Activated naive CD8-positive, alpha-beta T cell treated with anti-CD3 and anti-CD28 coated beads for 36 hours (primary cell): Measurements from ENCODE around the gene ZNF850. TPM values are rescaled to one million over a fixed set of nuclear protein-coding genes. Genes with fewer than 3 reads are reported as not detected.
A peak's percentile ranks its signal among the peaks of the same experiment; 100 is the strongest.
"Not testable (repeated sequence)": the region's sequence is repeated elsewhere in the genome, so short reads cannot be mapped to it uniquely, and the experiment has no call there.

Source experiments
- DNase-seq: peaks from one replicate; pipeline ENCODE4 v3.0.0; 2021
- H3K27ac Mint-ChIP-seq: one replicate; pipeline ENCODE4 v1.8.0; 2022; ENCODE audit warnings: mild to moderate bottlenecking, moderate library complexity, mixed read lengths
- H3K27me3 Mint-ChIP-seq: one replicate; pipeline ENCODE4 v1.8.0; 2022; ENCODE audit warnings: mild to moderate bottlenecking, mixed read lengths
- H3K36me3 Mint-ChIP-seq: one replicate; pipeline ENCODE4 v1.8.0; 2021; ENCODE audit warnings: mild to moderate bottlenecking, mixed read lengths
- H3K4me1 Mint-ChIP-seq: one replicate; pipeline ENCODE4 v1.8.0; 2021; ENCODE audit warnings: mixed read lengths
- H3K4me3 Mint-ChIP-seq: one replicate; pipeline ENCODE4 v1.8.0; 2022; ENCODE audit warnings: mild to moderate bottlenecking, moderate library complexity, mixed read lengths
- H3K9me3 Mint-ChIP-seq: one replicate; pipeline ENCODE4 v1.8.0; 2022; ENCODE audit warnings: mixed read lengths
- total RNA-seq, 2 experiments: library from RNA; stranded (reverse); gene quantifications; one replicate each; pipeline ENCODE4 v1.2.3, GENCODE V29; 2021

Gene ZNF850
- 10 to 100 TPM; 10.6 to 13.6 TPM for total RNA-seq

DNA sequence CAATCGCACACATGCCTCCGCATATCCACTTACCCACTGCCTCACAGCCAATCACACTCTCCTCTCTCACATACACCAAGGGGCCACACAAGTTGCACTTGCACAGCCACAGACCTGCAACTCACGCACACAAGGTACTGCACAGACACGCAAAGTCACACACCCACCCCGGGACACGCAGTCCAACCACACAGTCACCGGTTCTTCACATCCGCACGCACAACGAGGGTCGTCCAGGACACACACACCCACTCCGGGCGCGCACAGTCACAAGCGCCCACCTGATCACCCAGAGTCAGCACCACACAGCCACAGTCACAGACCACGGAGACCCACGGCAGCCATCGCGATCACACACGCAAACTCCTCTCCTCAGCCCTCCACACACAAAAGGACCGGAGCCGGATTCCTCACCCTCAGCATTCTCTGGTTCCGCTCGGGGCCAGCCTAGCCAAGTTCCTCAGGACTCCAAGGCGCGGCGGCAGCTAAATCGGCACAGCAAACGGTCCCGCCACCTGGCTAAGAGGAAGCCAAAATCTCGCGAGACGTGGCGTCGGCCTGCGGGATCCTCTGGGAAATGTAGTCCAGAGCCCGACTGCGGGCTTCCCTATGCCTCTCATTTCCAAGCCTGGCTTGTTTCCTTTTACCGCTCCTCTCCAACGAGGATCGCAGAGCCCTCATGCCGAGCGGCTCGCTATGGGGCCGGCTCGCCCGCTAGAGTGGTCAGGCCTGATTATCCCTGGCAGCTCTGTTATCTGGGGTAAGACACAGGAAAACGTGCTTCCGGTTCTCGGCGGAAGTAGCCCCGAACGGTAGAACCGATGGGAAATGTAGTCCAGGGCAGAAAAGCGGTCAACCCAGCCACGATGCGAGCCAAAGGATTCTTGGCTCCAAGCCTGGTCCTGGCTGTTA, at the start of gene ZNF850:
Gene ZNF850, minus strand, starts transcription at position 497 of the 912 bp plus-strand sequence. CDS start 10,201 bp downstream, outside the sequence.
- Mint-ChIP-seq H3K36me3 (peaks cover 77% of the 10 kb centered on the region), H3K27me3 (no peaks in the 10 kb centered on the region), H3K4me1 (peaks cover 19% of the 10 kb centered on the region), H3K27ac (peak within 1 kb of the TSS; percentile 93), H3K9me3 (peaks cover 23% of the 10 kb centered on the region), H3K4me3 (peak within 1 kb of the TSS; percentile 98)
- peak; percentile 90 for DNase-seq

DNA sequence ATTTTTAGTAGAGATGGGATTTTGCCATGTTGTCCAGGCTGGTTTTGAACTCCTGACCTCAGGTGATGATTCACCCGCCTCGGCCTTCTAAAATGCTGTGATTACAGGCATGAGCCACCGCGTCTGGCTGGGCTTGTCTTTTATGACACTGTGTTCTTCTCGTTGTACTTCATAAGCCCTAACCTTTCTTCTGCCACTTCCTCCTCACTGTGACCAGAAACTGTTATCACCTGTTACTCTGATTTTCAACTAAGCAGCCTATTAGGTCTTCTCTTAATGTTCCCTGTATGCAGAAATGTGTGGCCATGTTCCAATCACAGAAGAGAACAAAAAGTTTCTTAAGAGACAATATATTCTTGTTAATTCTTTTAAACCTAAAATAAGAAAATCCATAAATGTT, 49.2 kb upstream of the ZNF850 start:
- H3K9me3 Mint-ChIP-seq = peaks cover 58% of the 10 kb centered on the region
- H3K27me3 Mint-ChIP-seq = no peaks in the 10 kb centered on the region
- H3K4me1 Mint-ChIP-seq = no peaks in the 10 kb centered on the region

GRCh38 chr19:36819130-36819630, 46.6 kb upstream of the ZNF850 start:
- Mint-ChIP-seq H3K27ac (no peak overlapping the region), H3K27me3 (no peaks in the 10 kb centered on the region), H3K4me3 (no peak overlapping the region), H3K36me3 (peaks cover 91% of the 10 kb centered on the region), H3K9me3 (peaks cover 45% of the 10 kb centered on the region), H3K4me1 (no peaks in the 10 kb centered on the region)
- no peak for DNase-seq

More for the DNA sequence above, 49.2 kb upstream of the ZNF850 start:
- peaks cover 92% of the 10 kb centered on the region for H3K36me3 Mint-ChIP-seq
- no peak overlapping the region for H3K27ac Mint-ChIP-seq
- no peak for DNase-seq
- H3K4me3 Mint-ChIP-seq = no peak overlapping the region

GRCh38 chr19:36807029-36807428, 34.4 kb upstream of the ZNF850 start:
- H3K4me1 Mint-ChIP-seq = no peaks in the 10 kb centered on the region
- peaks cover 53% of the 10 kb centered on the region for H3K9me3 Mint-ChIP-seq

DNA sequence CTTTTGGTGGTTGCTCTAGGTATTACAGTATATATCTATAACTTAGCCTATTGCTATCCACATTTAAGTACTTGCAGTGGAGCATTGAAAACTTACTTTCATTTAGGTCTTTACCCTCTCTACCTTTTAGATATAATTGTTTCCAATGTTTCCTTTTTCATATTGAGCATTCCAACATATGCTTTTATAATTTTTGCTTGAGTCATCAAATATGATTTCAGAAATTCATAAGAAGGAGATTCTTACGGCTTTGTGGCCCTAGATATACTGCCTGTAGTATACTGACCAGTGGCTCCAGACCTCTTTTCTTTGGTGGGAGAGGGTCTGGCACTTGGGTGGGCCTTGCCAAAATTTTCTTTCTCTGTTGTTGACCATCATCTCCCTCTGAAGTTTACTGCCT, 32.8 kb upstream of the ZNF850 start:
- Mint-ChIP-seq H3K27ac (no peak overlapping the region), H3K27me3 (no peaks in the 10 kb centered on the region), H3K4me1 (no peaks in the 10 kb centered on the region)

More at GRCh38 chr19:36807029-36807428, 34.4 kb upstream of the ZNF850 start:
- DNase-seq = no peak
- no peaks in the 10 kb centered on the region for H3K27me3 Mint-ChIP-seq
- H3K27ac Mint-ChIP-seq = no peak overlapping the region
- peaks cover 81% of the 10 kb centered on the region for H3K36me3 Mint-ChIP-seq
- no peak overlapping the region for H3K4me3 Mint-ChIP-seq

DNA sequence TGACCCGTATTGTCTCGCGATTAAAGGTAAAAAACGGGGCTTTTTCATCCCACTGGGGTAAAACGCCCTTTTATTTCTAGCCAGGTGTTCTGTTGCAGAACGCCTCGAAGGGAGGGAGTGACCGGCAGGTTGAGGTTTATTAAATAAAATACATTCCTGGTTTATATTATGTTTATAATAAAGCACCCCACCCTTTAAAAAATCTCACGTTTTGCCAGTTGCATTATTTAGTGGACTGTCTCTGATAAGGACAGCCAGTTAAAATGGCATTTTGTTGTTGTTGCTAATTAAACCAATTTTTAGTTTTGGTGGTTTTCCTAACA, 25.1 kb upstream of the ZNF850 start:
- Mint-ChIP-seq H3K4me3 (peak overlapping the region; percentile 89), H3K4me1 (peaks cover 6% of the 10 kb centered on the region), H3K27me3 (no peaks in the 10 kb centered on the region), H3K9me3 (peaks cover 37% of the 10 kb centered on the region), H3K36me3 (peaks cover 59% of the 10 kb centered on the region), H3K27ac (peak overlapping the region; percentile 97)
- no peak for DNase-seq

More for the DNA sequence above, 32.8 kb upstream of the ZNF850 start:
- DNase-seq = no peak
- peaks cover 48% of the 10 kb centered on the region for H3K9me3 Mint-ChIP-seq
- H3K36me3 Mint-ChIP-seq = peaks cover 81% of the 10 kb centered on the region
- H3K4me3 Mint-ChIP-seq = no peak overlapping the region

DNA sequence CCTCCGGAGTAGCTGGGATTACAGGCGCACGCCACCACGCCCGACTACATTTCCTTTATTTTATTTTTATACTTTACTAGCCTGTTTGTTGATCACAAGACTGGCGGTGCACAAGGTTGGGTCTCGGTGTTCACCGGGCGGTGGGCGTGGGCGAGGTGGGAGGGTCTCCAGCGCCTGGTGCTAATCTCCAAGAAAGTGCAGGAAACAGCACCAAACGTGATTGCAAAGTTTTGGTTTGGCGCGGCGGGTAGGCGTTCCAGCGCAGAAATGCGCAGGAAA, 24.0 kb upstream of the ZNF850 start:
- H3K4me3 Mint-ChIP-seq = peak overlapping the region; percentile 89
- peaks cover 56% of the 10 kb centered on the region for H3K36me3 Mint-ChIP-seq
- H3K4me1 Mint-ChIP-seq = peaks cover 6% of the 10 kb centered on the region
- H3K27ac Mint-ChIP-seq = peak overlapping the region; percentile 97
- peaks cover 9% of the 10 kb centered on the region for H3K27me3 Mint-ChIP-seq
- no peak for DNase-seq
- peaks cover 43% of the 10 kb centered on the region for H3K9me3 Mint-ChIP-seq

DNA sequence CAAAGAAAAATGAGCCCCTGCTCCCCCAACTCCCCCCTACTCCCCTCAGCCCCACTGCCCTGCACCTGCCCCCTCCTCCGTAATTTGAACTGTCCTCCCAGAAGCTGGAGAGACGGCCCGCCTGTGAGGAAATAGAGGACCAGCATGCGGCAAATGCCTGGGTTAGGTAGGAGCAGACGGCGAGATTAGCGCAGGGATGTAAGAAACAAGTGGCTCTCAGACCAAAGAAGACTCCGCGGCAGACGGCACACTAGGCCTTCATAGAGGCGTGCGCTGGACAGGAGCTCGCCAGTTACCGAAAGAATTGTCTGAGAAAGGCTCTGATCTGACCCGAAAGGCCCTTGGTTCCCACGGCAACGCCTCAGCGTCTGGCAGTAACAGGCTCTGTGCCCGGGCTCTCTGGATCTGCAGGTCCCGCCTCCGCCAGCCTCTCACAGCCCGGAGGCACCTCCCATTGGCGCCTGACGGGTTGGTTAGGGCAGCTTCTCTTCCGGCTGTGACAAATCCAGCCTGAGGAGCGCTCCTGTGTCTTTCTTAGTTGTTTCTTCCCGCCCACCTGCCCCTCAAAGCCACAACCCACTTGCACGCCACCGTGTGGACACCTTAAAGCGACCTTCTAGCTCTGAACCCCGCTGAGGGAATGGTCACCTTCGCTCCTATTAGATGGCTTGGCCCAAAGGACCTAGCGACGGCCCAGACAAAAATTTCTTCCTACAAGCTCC, 19.0 kb upstream of the ZNF850 start:
- peaks cover 15% of the 10 kb centered on the region for H3K27me3 Mint-ChIP-seq
- H3K4me1 Mint-ChIP-seq, H3K27ac Mint-ChIP-seq: not testable (repeated sequence)
- DNase-seq = peak; percentile 21
- H3K36me3 Mint-ChIP-seq = peaks cover 21% of the 10 kb centered on the region
- peaks cover 52% of the 10 kb centered on the region for H3K9me3 Mint-ChIP-seq
- H3K4me3 Mint-ChIP-seq = peak overlapping the region; percentile 15

DNA sequence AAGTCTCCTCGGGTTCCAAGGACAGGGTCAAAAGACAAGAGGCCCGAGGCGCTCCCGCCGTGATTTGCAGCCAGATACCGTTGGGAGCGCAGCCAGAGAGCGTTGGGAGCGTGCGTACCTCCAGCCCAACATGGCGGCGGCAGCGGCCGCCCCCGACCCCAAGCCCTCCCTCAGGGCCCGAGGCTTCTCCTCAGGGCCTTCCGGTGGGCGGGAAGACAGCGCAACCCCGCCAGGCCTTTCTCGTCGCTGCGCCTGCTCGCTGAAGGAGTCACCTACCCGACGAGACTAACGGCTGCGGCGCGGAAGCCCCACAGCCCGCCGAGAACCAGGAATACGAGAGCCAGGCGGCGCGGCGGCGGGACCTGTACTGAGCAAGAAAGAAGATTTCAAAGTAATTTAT, 3.2 kb upstream of the ZNF850 start:
- H3K9me3 Mint-ChIP-seq = peaks cover 32% of the 10 kb centered on the region
- H3K27ac Mint-ChIP-seq = no peak overlapping the region
- DNase-seq = peak; percentile 9
- H3K4me3 Mint-ChIP-seq = no peak overlapping the region
- H3K27me3 Mint-ChIP-seq = no peaks in the 10 kb centered on the region
- peaks cover 18% of the 10 kb centered on the region for H3K4me1 Mint-ChIP-seq
- peaks cover 70% of the 10 kb centered on the region for H3K36me3 Mint-ChIP-seq

GRCh38 chr19:36773223-36773579, 594 bp upstream of the ZNF850 start:
- Mint-ChIP-seq H3K36me3 (peaks cover 79% of the 10 kb centered on the region), H3K4me1 (peaks cover 19% of the 10 kb centered on the region), H3K9me3 (peaks cover 26% of the 10 kb centered on the region), H3K27me3 (no peaks in the 10 kb centered on the region), H3K27ac (peak overlapping the region; percentile 93), H3K4me3 (peak overlapping the region; percentile 98)
- no peak for DNase-seq

DNA sequence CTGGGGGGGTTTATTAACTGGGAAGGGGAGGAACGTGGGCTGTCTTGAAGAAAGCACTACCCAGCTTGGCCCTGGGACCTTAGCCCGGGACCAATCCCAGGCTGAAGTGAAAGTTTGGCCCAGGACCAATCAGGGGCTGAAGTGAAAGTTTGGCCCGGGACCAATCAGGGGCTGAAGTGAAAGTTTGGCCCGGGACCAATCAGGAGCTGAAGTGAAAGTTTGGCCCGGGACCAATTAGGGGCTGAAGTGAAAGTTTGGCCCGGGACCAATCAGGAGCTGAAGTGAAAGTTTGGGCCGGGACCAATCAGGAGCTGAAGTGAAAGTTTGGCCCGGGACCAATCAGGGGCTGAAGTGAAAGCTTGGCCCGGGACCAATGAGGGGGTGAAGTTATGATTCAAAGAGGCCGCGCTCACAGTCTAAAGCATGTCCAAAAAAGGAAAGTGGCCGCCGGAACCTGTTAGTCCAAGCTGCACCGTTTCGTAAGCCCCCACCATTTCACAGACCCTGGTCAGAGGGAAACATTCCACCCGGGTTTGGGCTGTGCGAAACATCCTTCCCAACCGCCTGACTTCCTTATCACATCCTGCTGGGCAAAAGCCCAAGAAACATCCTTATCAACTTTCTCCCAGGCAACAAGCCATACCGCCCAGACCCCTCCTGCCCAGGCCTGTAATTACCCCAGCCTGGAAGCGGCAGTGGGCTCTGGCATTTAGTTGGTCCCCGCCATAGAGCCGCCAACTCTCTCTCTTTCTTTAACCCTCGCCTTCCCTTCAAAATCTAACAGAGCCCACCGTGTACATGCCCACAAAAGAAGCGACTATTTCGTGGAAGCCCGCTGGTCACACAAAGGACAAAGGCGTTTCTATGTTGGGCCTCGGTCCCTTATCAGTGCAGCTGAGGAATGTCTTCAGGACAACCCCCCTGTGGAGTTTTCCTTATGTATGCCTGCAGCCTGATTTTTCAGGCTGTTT, 1.1 kb downstream of the ZNF850 start:
- Mint-ChIP-seq H3K4me3 (peak overlapping the region; percentile 98), H3K9me3 (peaks cover 23% of the 10 kb centered on the region), H3K4me1 (peaks cover 19% of the 10 kb centered on the region), H3K36me3 (peaks cover 77% of the 10 kb centered on the region), H3K27ac (peak overlapping the region; percentile 93), H3K27me3 (no peaks in the 10 kb centered on the region)
- DNase-seq = peak; percentile 61

DNA sequence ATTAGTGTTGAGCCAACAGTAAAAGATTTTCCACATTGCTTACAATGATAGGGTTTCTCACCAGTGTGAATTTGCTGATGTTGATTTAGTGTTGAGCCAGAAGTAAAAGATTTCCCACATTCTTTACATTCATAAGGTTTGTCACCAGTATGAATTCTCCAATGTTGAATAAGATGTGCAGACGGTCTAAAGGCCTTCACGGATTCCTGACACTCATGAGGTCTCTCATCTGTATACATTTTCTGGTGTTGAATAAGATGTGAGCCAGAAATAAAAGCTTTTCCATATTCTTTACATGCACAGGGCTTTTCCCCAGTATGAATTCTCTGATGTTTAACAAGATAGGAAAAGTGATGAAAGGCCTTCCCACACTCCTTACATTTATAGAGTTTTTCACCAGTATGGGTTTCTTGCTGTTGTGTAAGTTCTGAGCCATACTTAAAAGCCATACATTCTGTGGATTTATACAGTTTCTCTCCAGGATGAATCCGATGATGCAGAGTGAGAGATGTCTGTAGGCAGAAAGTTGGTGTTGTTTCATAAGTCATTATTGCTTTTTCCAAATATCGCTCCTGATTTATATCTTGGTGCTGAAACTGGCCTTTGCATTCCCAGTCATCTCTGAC, 22.4 kb downstream of the ZNF850 start:
- H3K27me3 Mint-ChIP-seq = no peaks in the 10 kb centered on the region
- no peak for DNase-seq
- H3K4me3 Mint-ChIP-seq = no peak overlapping the region
- peaks cover 95% of the 10 kb centered on the region for H3K36me3 Mint-ChIP-seq
- H3K4me1 Mint-ChIP-seq = no peaks in the 10 kb centered on the region
- H3K27ac Mint-ChIP-seq = no peak overlapping the region
- peaks cover 66% of the 10 kb centered on the region for H3K9me3 Mint-ChIP-seq

DNA sequence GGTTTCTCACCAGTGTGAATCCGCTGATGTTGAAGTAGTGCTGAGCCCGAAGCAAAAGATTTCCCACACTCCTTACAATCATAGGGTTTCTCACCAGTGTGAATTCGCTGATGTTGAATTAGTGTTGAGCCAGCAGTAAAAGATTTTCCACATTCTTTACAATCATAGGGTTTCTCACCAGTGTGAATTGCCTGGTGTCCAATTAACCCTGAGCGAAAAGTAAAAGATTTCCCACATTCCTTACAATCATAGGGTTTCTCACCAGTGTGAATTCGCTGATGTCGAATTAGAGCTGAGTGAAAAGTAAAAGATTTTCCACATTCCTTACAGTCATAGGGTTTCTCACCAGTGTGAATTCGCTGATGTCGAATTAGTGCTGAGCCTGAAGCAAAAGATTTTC, 23.0 kb downstream of the ZNF850 start:
- not testable (repeated sequence) for H3K4me1 Mint-ChIP-seq, DNase-seq, H3K4me3 Mint-ChIP-seq, H3K27me3 Mint-ChIP-seq, H3K27ac Mint-ChIP-seq
- H3K9me3 Mint-ChIP-seq = peaks cover 70% of the 10 kb centered on the region
- peaks cover 95% of the 10 kb centered on the region for H3K36me3 Mint-ChIP-seq
